MCF 10A (cell line): ENCODE data around the gene RALGAPB. TPM values are rescaled to one million over a fixed set of nuclear protein-coding genes. Genes with fewer than 3 reads are reported as not detected.

Experiments used
- BruUV-seq: library from RNA; stranded (reverse); fragments of 400-500 nt; replicated peaks from 2 replicates; lab custom pipeline; 2021; lab: Mats Ljungman, UMichigan
- CTCF ChIA-PET: fragments of 300-600 bp; sonication (Branson Sonifier 250); formaldehyde crosslinking; extraction: SDS; loops from one replicate; lab custom pipeline; 2021; ENCODE audit warnings: antibody characterized with exemption, inconsistent platforms; lab: Yijun Ruan, JAX
- POLR2A ChIA-PET: fragments of 300-600, 350-650 bp; sonication (Branson Sonifier 250); formaldehyde crosslinking; extraction: SDS; loops from one replicate; lab custom pipeline; 2020; ENCODE audit warnings: antibody characterized with exemption, inconsistent platforms; lab: Yijun Ruan, JAX
- DNase-seq: peaks from one replicate; pipeline ENCODE4 v3.0.0-alpha.2; 2018; ENCODE audit not compliant: unreplicated experiment
- H3K27ac Mint-ChIP-seq: one replicate; pipeline ENCODE4 v1.8.0; 2022; ENCODE audit warnings: mild to moderate bottlenecking, low read depth, mixed read lengths; ENCODE audit not compliant: unreplicated experiment
- H3K27me3 Mint-ChIP-seq: one replicate; pipeline ENCODE4 v1.8.0; 2022; ENCODE audit warnings: mixed read lengths; ENCODE audit not compliant: insufficient read depth, unreplicated experiment
- H3K36me3 Mint-ChIP-seq: one replicate; pipeline ENCODE4 v1.8.0; 2022; ENCODE audit warnings: mild to moderate bottlenecking, moderate library complexity, mixed read lengths; ENCODE audit not compliant: insufficient read depth, unreplicated experiment
- H3K4me1 Mint-ChIP-seq: one replicate; pipeline ENCODE4 v1.8.0; 2022; ENCODE audit warnings: mixed read lengths; ENCODE audit not compliant: insufficient read depth, unreplicated experiment
- H3K4me3 Mint-ChIP-seq: one replicate; pipeline ENCODE4 v1.8.0; 2022; ENCODE audit warnings: mild to moderate bottlenecking, moderate library complexity, mixed read lengths; ENCODE audit not compliant: unreplicated experiment
- H3K9me3 Mint-ChIP-seq: one replicate; pipeline ENCODE4 v1.8.0; 2022; ENCODE audit warnings: mixed read lengths; ENCODE audit not compliant: unreplicated experiment
- CTCF ChIP-seq: fragments of 200-600 bp; IDR thresholded peaks from one replicate; pipeline ENCODE4 v1.8.0; 2022; ENCODE audit warnings: antibody characterized with exemption, mild to moderate bottlenecking; ENCODE audit not compliant: unreplicated experiment
- intact Hi-C: fragments of 100-400 bp; cut with micrococcal nuclease; formaldehyde crosslinking; loops from 2 replicates; pipeline ENCODE4 v1.14.1; 2022
- total RNA-seq: library from RNA; stranded (reverse); gene quantifications from 2 replicates; pipeline ENCODE4 v1.2.3, GENCODE V29; 2022

RALGAPB gene
- total RNA-seq, 1 experiment from 2014 or later, result 33.8 TPM

GRCh38 chr20:38489181-38489580 lies 16.5 kb downstream of the RALGAPB start:
- ChIA-PET CTCF (interaction anchor here (0.6 to 1.0 kb wide), 3 partner anchors 12 to 39 kb away, joined by 3 read pairs; no protein-coding TSS in a partner anchor), POLR2A (interaction anchor here (0.6 to 11.9 kb wide), 3 partner anchors 17 to 68 kb away, joined by 3 to 85 read pairs (median 5); partner anchors contain the start of gene RALGAPB)
- Mint-ChIP-seq H3K36me3 (peaks cover 74% of the 10 kb centered on the region), H3K27ac (no peak overlapping the region), H3K4me1 (peaks cover 6% of the 10 kb centered on the region), H3K9me3 (no peaks in the 10 kb centered on the region), H3K4me3 (no peak overlapping the region), H3K27me3 (no peaks in the 10 kb centered on the region)
- no peak for DNase-seq
- intact Hi-C loops, result no loop called here
- no peak for TF ChIP-seq CTCF
- BruUV-seq, result no TSS peak

- H3K27ac Mint-ChIP-seq, result no peak overlapping the region
- BruUV-seq, result no TSS peak
- POLR2A ChIA-PET, result interaction anchor here (0.5 to 3.5 kb wide), 4 partner anchors 19 to 68 kb away, joined by 3 to 19 read pairs (median 9); partner anchors contain the start of gene RALGAPB
- no peak for DNase-seq
- H3K36me3 Mint-ChIP-seq, result peaks cover 72% of the 10 kb centered on the region
- no peak for TF ChIP-seq CTCF
- no peak overlapping the region for H3K4me3 Mint-ChIP-seq
- CTCF ChIA-PET, result interaction anchor here (1.1 to 1.4 kb wide), 2 partner anchors 11 to 21 kb away, joined by 3 to 4 read pairs; no protein-coding TSS in a partner anchor
- peaks cover 6% of the 10 kb centered on the region for H3K4me1 Mint-ChIP-seq
- no peaks in the 10 kb centered on the region for H3K27me3 Mint-ChIP-seq
- intact Hi-C loops, result no loop called here
- no peaks in the 10 kb centered on the region for H3K9me3 Mint-ChIP-seq
Measured at GRCh38 chr20:38497246-38497935, 24.7 kb downstream of the RALGAPB start.

- Mint-ChIP-seq H3K9me3 (no peaks in the 10 kb centered on the region), H3K36me3 (peaks cover 64% of the 10 kb centered on the region), H3K27me3 (no peaks in the 10 kb centered on the region), H3K4me3 (no peak overlapping the region), H3K27ac (no peak overlapping the region), H3K4me1 (peaks cover 6% of the 10 kb centered on the region)
- DNase-seq, result no peak
- CTCF ChIA-PET, result interaction anchor here (0.5 to 1.7 kb wide), 2 partner anchors 15 to 53 kb away, joined by 3 to 5 read pairs; no protein-coding TSS in a partner anchor
- no TSS peak for BruUV-seq
- no peak for TF ChIP-seq CTCF
- intact Hi-C loops, result no loop called here
- POLR2A ChIA-PET, result interaction anchor here (0.6 to 3.5 kb wide), 4 partner anchors 21 to 116 kb away, joined by 3 to 14 read pairs (median 4); partner anchors contain the start of gene RALGAPB
Measured at GRCh38 chr20:38498909-38499308, 26.3 kb downstream of the RALGAPB start.

- no TSS peak for BruUV-seq
- DNase-seq, result peak; percentile 30
- peaks cover 6% of the 10 kb centered on the region for H3K4me1 Mint-ChIP-seq
- no peak overlapping the region for H3K4me3 Mint-ChIP-seq
- intact Hi-C loops, result no loop called here
- H3K36me3 Mint-ChIP-seq, result peaks cover 64% of the 10 kb centered on the region
- ChIA-PET CTCF (interaction anchor here (0.9 to 1.7 kb wide), 2 partner anchors 46 to 53 kb away, joined by 5 to 8 read pairs; no protein-coding TSS in a partner anchor), POLR2A (interaction anchor here (1.1 to 3.5 kb wide), 2 partner anchors 26 to 31 kb away, joined by 3 to 14 read pairs; partner anchors contain the start of gene RALGAPB)
- H3K27ac Mint-ChIP-seq, result no peak overlapping the region
- no peaks in the 10 kb centered on the region for H3K9me3 Mint-ChIP-seq
- H3K27me3 Mint-ChIP-seq, result no peaks in the 10 kb centered on the region
- no peak for TF ChIP-seq CTCF
Measured at GRCh38 chr20:38499366-38499765, 26.7 kb downstream of the RALGAPB start.
